HFF-Myc (cell line): ENCODE data around the gene SFSWAP.
"Not testable (repeated sequence)": the region's sequence is repeated elsewhere in the genome, so short reads cannot be mapped to it uniquely, and the experiment has no call there.

Experiments used
- DNase-seq: peaks from one replicate; pipeline ENCODE4 v3.0.0-alpha.2; 2011; ENCODE audit warnings: low read depth; ENCODE audit errors: extremely low read depth
- H3K4me3 ChIP-seq: replicated peaks from 2 replicates; pipeline ENCODE4 v1.5.1; 2011; ENCODE audit warnings: low read depth, mild to moderate bottlenecking, control low read depth, low read length
- TF ChIP-seq, protein P1 (sequence below): IDR thresholded peaks from 2 replicates; pipeline ENCODE4 v1.5.1; 2012; ENCODE audit warnings: mild to moderate bottlenecking, low read depth, low read length, control low read depth; ENCODE audit errors: missing control alignments

SFSWAP gene

DNA sequence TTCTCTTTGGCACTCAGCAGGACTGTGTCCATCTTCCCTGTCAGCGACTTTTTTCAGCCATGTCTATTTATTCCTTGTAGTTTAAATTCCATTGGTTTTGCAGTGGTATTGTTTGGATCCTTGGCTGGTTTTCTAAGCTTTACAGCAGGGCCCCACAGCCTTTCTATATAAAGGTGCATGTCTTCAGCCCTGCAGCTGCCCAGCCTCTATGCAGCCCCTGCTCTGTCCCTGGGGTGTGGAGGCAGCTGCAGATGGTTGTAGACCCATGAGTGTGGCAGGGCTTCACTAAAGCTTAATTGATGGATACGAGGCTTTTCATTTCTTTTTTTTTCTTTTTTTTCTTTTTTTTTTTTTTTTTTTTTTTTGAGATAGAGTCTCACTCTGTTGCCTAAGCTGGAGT lies 29.7 kb downstream of the SFSWAP start:
- H3K4me3 ChIP-seq: no peak overlapping the region
- DNase-seq: no peak
- TF ChIP-seq, protein P1, sequence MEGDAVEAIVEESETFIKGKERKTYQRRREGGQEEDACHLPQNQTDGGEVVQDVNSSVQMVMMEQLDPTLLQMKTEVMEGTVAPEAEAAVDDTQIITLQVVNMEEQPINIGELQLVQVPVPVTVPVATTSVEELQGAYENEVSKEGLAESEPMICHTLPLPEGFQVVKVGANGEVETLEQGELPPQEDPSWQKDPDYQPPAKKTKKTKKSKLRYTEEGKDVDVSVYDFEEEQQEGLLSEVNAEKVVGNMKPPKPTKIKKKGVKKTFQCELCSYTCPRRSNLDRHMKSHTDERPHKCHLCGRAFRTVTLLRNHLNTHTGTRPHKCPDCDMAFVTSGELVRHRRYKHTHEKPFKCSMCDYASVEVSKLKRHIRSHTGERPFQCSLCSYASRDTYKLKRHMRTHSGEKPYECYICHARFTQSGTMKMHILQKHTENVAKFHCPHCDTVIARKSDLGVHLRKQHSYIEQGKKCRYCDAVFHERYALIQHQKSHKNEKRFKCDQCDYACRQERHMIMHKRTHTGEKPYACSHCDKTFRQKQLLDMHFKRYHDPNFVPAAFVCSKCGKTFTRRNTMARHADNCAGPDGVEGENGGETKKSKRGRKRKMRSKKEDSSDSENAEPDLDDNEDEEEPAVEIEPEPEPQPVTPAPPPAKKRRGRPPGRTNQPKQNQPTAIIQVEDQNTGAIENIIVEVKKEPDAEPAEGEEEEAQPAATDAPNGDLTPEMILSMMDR: no peak

DNA sequence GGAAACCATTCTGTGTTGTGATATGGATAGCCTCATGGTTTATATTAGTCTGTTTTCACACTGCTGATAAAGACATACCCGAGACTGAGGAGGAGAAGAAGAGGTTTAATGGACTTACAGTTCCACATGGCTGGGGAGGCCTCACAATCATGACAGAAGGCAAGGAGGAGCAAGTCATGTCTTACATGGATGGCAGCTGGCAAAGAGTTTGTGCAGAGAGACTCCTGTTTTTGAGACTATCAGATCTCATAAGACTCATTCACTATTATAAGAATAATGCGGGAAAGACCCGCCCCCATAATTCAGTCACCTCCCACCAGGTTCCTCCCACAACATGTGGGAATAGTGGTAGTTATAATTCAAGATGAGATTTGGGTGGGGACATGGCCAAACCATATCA lies 31.9 kb downstream of the SFSWAP start:
- not testable (repeated sequence) for DNase-seq, H3K4me3 ChIP-seq

DNA sequence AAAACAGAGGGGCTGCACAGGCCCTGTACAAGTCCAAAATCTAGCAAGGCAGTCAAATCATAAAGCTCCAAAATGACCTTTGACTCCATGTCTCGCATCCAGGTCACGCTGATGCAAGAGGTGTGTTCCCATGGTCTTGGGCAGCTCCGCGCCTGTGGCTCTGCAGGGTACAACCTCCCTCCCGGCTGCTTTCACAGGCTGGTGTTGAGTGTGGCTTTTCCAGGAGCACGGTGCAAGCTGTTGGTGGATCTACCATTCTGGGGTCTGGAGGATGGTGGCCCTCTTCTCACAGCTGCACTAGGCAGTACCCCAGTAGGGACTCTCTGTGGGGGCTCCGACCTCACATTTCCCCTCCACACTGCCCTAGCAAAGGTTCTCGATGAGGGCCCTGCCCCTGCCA lies 32.5 kb downstream of the SFSWAP start:
- not testable (repeated sequence) for DNase-seq, H3K4me3 ChIP-seq

DNA sequence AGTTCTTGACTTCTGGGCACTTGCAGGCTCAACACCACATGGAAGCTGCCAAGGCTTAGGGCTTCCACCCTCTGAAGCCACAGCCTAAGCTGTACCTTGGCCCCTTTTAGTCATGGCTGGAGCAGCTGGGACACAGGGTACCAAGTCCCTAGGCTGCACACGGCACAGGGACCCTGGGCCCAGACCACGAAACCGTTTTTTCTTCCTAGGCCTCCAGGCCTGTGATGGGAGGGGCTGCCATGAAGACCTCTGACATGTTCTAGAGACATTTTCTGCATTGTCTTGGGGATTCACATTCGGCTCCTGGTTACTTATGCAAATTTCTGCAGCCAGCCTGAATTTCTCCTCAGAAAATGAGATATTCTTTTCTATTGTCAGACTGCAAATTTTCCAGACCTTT lies 33.0 kb downstream of the SFSWAP start:
- DNase-seq: not testable (repeated sequence)

DNA sequence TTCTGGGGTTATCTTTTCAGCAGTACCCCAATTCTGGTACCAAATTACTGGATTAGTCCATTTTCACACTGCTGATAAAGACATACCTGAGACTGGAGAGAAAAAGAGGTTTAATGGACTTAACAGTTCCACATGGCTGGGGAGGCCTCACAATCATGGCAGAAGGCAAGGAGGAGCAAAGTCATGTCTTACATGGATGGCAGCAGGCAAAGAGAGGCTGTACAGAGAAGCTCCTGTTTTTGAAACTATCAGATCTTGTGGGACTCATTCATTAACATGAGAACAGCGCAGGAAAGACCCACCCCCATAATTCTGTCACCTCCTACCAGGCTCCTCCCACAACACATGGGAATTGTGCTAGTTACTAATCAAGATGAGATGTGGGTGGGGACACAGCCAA lies 33.8 kb downstream of the SFSWAP start:
- not testable (repeated sequence) for DNase-seq, H3K4me3 ChIP-seq

More for the DNA sequence above, 33.0 kb downstream of the SFSWAP start:
- not testable (repeated sequence) for H3K4me3 ChIP-seq

DNA sequence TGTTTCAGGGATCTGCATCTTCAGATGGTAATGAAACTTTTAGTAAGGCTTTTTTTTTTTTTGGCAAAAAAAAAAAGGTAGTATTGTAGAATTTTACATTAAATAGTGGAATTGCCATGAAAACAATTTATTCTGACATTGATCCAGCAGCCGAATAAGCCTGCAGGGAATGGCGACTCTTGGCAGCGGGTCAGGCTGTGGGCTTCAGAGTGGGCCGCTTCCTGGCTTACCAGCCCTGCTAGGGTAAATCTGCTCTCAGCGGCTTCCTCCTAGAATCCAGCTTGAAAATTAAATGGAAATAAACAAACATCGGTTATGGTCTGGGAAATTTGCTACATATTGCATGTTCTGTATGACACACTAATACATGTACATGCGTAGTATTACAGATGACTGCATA lies 34.8 kb downstream of the SFSWAP start:
- no peak for DNase-seq
- TF ChIP-seq, protein P1: no peak
- no peak overlapping the region for H3K4me3 ChIP-seq

DNA sequence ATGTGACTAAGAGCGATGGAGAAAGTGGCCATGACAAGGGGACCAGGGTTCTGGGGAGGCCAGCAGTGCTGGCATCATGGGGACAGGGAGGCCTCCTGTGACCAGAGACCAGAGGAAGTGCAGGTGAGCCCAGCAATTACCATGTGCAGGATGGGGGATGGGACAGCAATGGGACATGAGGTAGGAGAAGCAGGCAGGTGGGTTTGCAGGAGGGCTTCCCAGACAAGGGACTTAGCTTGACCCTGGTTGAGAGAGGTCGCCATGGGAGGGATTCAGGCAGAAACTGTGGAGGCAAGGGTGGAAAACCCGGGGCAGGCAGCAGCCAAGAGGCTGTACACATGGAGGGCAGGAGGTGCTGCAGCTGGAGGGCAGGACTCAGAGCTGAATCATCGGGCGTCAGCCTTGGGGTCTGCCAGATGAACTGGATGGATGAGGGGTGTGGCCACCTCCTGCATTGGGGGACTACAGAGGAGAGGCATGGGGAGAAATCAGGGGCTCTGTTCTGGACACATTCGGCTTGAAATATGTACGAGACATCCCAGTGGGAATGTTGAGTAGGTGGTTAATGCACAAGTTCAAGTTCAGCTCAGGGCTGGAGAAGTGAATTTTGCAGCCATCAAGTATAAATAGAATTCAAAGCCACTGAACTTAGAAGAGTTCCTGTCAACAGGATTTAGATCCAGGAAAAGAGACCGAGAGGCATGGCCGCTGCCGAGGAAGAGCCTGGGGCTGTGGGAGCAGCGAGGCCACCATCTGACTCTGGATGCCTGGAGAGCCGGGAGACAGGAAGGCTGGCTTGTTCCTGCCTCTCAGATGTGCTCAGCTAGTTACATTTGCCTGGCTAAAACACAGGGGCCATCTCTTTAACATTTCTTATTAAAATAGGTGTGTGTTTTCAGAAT lies 36.6 kb downstream of the SFSWAP start:
- TF ChIP-seq, protein P1: no peak
- no peak overlapping the region for H3K4me3 ChIP-seq
- DNase-seq: no peak

DNA sequence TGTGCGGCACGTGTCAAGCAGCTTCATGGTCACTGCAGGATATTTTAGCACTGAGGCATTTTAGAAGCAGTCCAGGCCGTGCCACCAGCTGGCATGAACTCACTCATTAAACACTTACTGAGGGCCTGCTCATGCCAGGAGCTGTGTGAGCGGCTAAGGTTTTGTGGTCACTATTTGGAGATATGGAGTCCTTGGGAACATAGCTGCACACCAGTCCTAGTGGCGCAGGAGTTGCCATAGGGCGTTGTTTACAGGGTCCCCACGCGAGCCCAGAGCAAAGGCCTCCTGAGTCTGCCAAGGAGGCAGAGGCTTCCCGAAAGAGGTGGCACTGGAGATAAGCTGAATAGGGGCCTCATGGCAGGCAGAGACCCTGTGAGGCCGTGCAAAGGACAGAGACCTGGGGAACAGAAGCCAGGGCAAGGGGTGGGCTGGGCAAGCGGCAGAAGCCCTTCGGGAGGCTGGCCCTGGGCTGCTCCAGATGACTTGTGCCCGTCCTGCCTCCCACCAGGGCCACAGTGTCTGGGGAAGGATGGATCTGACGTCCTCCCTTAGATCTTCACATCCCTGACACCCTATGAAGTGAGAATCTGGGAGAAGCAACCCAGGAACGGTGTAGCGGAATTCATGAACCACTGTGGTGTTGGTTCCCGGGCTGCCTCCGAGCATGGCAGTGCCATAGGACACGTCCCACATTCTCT lies 38.9 kb downstream of the SFSWAP start:
- no peak overlapping the region for H3K4me3 ChIP-seq
- TF ChIP-seq, protein P1: no peak
- no peak for DNase-seq

DNA sequence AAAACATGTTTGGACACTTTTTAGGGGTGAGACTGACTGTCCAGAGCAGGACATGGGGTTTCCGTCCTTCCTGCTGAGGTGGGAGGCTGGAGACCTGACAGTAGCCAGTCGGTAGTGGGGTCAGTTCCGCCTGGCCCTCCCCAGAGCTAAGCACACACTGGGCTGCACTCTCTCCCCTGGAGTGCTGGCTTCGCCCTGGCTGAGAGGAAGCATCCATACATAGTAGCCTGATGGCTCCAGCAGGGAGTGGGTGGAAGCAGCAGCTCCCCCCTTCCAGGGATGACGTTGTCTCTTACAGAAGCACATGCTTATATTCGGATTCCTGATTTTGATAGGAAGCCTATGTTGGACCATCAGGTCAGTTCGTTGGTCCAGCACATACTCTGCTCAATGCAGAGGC lies 40.4 kb downstream of the SFSWAP start:
- DNase-seq: no peak
- H3K4me3 ChIP-seq: no peak overlapping the region
- TF ChIP-seq, protein P1: no peak
